Esophagus muscularis mucosa (tissue), 4 donors: ENCODE measurements around the gene CDIPT. TPM values are rescaled to one million over a fixed set of nuclear protein-coding genes. Genes with fewer than 3 reads are reported as not detected.
A peak's percentile ranks its signal among the peaks of the same experiment; 100 is the strongest.

Source experiments
- DNase-seq: peaks from one replicate; pipeline ENCODE4 v3.0.0-alpha.2; 2017; ENCODE audit errors: extremely low spot score
- H3K27ac ChIP-seq, 4 donors: fragments of 200-600 bp; sonication (generic); replicated peaks in 1 of 4; 1 replicate in 3 of 4; 2 replicates in 1 of 4; pipeline ENCODE4 v1.5.1; 2016 to 2019; ENCODE audit warnings: mild to moderate bottlenecking in 1 of 4
- H3K27me3 ChIP-seq, 4 donors: fragments of 200-600 bp; sonication (generic); one replicate each; pipeline versions ENCODE4 v1.5.1 to v1.6.0; 2016 to 2019
- H3K36me3 ChIP-seq, 4 donors: fragments of 200-600 bp; sonication (generic); one replicate each; pipeline ENCODE4 v1.5.1; 2016 to 2019
- H3K4me1 ChIP-seq, 4 donors: fragments of 200-600 bp; sonication (generic); one replicate each; pipeline ENCODE4 v1.5.1; 2016 to 2019
- H3K4me3 ChIP-seq, 4 donors: fragments of 200-600 bp; sonication (generic); 1 replicate in 2 of 4; 2 replicates in 2 of 4; pipeline ENCODE4 v1.5.1; 2016 to 2019; ENCODE audit warnings: mild to moderate bottlenecking in 4 of 4, moderate library complexity in 1 of 4
- H3K9me3 ChIP-seq, 4 donors: fragments of 200-600 bp; sonication (generic); 1 replicate in 3 of 4; 2 replicates in 1 of 4; pipeline ENCODE4 v1.5.1; 2016 to 2019
- CTCF ChIP-seq, 3 experiments: fragments of 200-600 bp in 2 of 3; fragments of 450-650 bp in 1 of 3; sonication (generic) in 2 of 3; IDR thresholded peaks; one replicate each; pipeline ENCODE4 v1.5.1; 2017 to 2019; ENCODE audit warnings: antibody characterized with exemption in 3 of 3, mild to moderate bottlenecking in 2 of 3, moderate library complexity in 1 of 3
- EP300 ChIP-seq: sonication (generic); formaldehyde crosslinking; IDR thresholded peaks from one replicate; pipeline ENCODE4 v1.6.1; 2017; ENCODE audit warnings: antibody characterized with exemption
- POLR2A ChIP-seq: fragments of 450-650 bp; IDR thresholded peaks from one replicate; pipeline ENCODE4 v1.6.1; 2017; ENCODE audit warnings: antibody characterized with exemption, moderate library complexity, mild to moderate bottlenecking, low read depth
- POLR2AphosphoS5 ChIP-seq, 2 donors: sonication (generic); formaldehyde crosslinking; IDR thresholded peaks; one replicate each; pipeline ENCODE4 v1.6.1; 2017; ENCODE audit warnings: antibody characterized with exemption in 2 of 2
- WGBS: methylation state at CpG from one replicate; pipeline ENCODE4 v1.1.5; 2018; 5-methylcytosine and 5-hydroxymethylcytosine counted together
- intact Hi-C: fragments of 100-400 bp; cut with DNase I; formaldehyde crosslinking; loops from one replicate; pipeline ENCODE4 v1.15.1; 2023
- total RNA-seq, 4 donors: library from RNA; depleted of rRNA; stranded (reverse); fragments of >200 nt; gene quantifications; one replicate each; pipeline versions ENCODE4 v1.1.0 to v1.2.1, GENCODE V29; 2016

CDIPT gene
- total RNA-seq, 4 donors from 2014 or later: 105 to 178 (median 141) TPM

GRCh38 chr16:29812754-29813643 lies 50.0 kb downstream of the CDIPT start:
- H3K27me3 ChIP-seq: no peaks in the 10 kb centered on the region
- H3K4me3 ChIP-seq: peak overlapping the region; percentile 73 to 78 (median 74)
- no peak for DNase-seq
- TF ChIP-seq POLR2AphosphoS5 (IDR thresholded peaks at IDR 0.05) (no peak), CTCF (IDR thresholded peaks at IDR 0.05) (no peak), EP300 (no peak), POLR2A (no peak)
- H3K27ac ChIP-seq: peak overlapping the region; percentile 95 to 96 (median 96)
- peaks cover 77 to 91% (median 88%) of the 10 kb centered on the region in 4 donors for H3K4me1 ChIP-seq
- intact Hi-C loops: no loop called here
- H3K36me3 ChIP-seq: peaks cover 0 to 28% (median 22%) of the 10 kb centered on the region in 4 donors
- H3K9me3 ChIP-seq: no peaks in the 10 kb centered on the region
- 41% methylated on average over 6 of the region's 9 CpGs for WGBS

- DNase-seq: no peak
- H3K36me3 ChIP-seq: peaks cover 0 to 26% (median 22%) of the 10 kb centered on the region in 4 donors
- 3% methylated on average over 41 of the region's 69 CpGs for WGBS
- no peaks in the 10 kb centered on the region for H3K9me3 ChIP-seq
- peak within 1 kb of the TSS; percentile 73 to 78 (median 74) for H3K4me3 ChIP-seq
- peaks cover 77 to 91% (median 88%) of the 10 kb centered on the region in 4 donors for H3K4me1 ChIP-seq
- no peaks in the 10 kb centered on the region for H3K27me3 ChIP-seq
- H3K27ac ChIP-seq: peak within 1 kb of the TSS; percentile 95 to 96 (median 96)
- no peak for TF ChIP-seq POLR2A
- no peak for TF ChIP-seq POLR2AphosphoS5 (IDR thresholded peaks at IDR 0.05)
- TF ChIP-seq CTCF (IDR thresholded peaks at IDR 0.05): no peak
- TF ChIP-seq EP300: no peak
- intact Hi-C loops: no loop called here
Measured at GRCh38 chr16:29811896-29812665, 50.9 kb downstream of the CDIPT start, which contains the start of gene PRRT2. Gene PRRT2, plus strand, starts transcription at chr16:29812193. Its CDS starts 862 bp downstream, at chr16:29813055.

GRCh38 chr16:29811170-29811895 lies 51.7 kb downstream of the CDIPT start:
- DNase-seq: peak; percentile 98
- Histone ChIP-seq H3K27me3 (no peaks in the 10 kb centered on the region), H3K4me3 (peak overlapping the region; percentile 73 to 78 (median 74)), H3K4me1 (peaks cover 74 to 85% (median 83%) of the 10 kb centered on the region in 4 donors), H3K27ac (peak overlapping the region; percentile 95 to 96 (median 96)), H3K9me3 (no peaks in the 10 kb centered on the region), H3K36me3 (peaks cover 0 to 26% (median 22%) of the 10 kb centered on the region in 4 donors)
- intact Hi-C loops: no loop called here
- TF ChIP-seq CTCF (IDR thresholded peaks at IDR 0.05) (no peak), POLR2AphosphoS5 (IDR thresholded peaks at IDR 0.05) (peak in 1 of 2 donors; percentile 89)
- under 1% methylated on average over 26 of the region's 31 CpGs for WGBS

GRCh38 chr16:29810699-29811169 lies 52.3 kb downstream of the CDIPT start:
- TF ChIP-seq EP300 (no peak), CTCF (IDR thresholded peaks at IDR 0.05) (no peak), POLR2AphosphoS5 (IDR thresholded peaks at IDR 0.05) (no peak), POLR2A (no peak)

More at GRCh38 chr16:29810699-29811169, 52.3 kb downstream of the CDIPT start:
- Histone ChIP-seq H3K4me3 (peak overlapping the region in 3 of 4 donors; percentile 73 to 74 (median 73)), H3K27me3 (no peaks in the 10 kb centered on the region), H3K36me3 (peaks cover 0 to 26% (median 22%) of the 10 kb centered on the region in 4 donors), H3K27ac (peak overlapping the region; percentile 95 to 96 (median 96)), H3K9me3 (no peaks in the 10 kb centered on the region), H3K4me1 (peaks cover 74 to 85% (median 83%) of the 10 kb centered on the region in 4 donors)
- DNase-seq: no peak
- WGBS: 31% methylated on average over 9 of the region's 9 CpGs
- intact Hi-C loops: no loop called here
